Stomach (tissue), 9 donors: Measurements from ENCODE around the gene TBC1D4. TPM values are rescaled to one million over a fixed set of nuclear protein-coding genes. Genes with fewer than 3 reads are reported as not detected.

ENCODE experiments used
- DNase-seq, 2 donors: peaks; one replicate each; pipeline versions ENCODE4 v3.0.0 to v3.0.0-alpha.2; 2013 to 2019
- H3K27ac ChIP-seq, 5 donors: fragments of 200-600 bp in 4 of 5; sonication (generic) in 4 of 5; one replicate each; pipeline ENCODE4 v1.5.1; 2013 to 2019; ENCODE audit warnings: mild to moderate bottlenecking in 1 of 5, moderate library complexity in 1 of 5
- H3K27me3 ChIP-seq, 3 donors: fragments of 200-600 bp; sonication (generic); one replicate each; pipeline ENCODE4 v1.5.1; 2017 to 2019; ENCODE audit warnings: mixed run types in 1 of 3
- H3K36me3 ChIP-seq, 4 donors: fragments of 200-600 bp; sonication (generic); 1 replicate in 3 of 4; 2 replicates in 1 of 4; pipeline ENCODE4 v1.5.1; 2016 to 2019
- H3K4me1 ChIP-seq, 4 donors: fragments of 200-600 bp; sonication (generic); one replicate each; pipeline ENCODE4 v1.5.1; 2016 to 2019
- H3K4me3 ChIP-seq, 4 donors: fragments of 200-600 bp; sonication (generic) in 3 of 4; one replicate each; pipeline ENCODE4 v1.5.1; 2016 to 2019; ENCODE audit warnings: mild to moderate bottlenecking in 1 of 4
- H3K9me3 ChIP-seq, 4 donors: fragments of 200-600 bp; sonication (generic); one replicate each; pipeline ENCODE4 v1.5.1; 2016 to 2019
- CTCF ChIP-seq, 7 experiments: fragments of 450-650 bp in 4 of 7; fragments of 200-600 bp in 3 of 7; sonication (generic) in 3 of 7; IDR thresholded peaks; one replicate each; pipeline ENCODE4 v1.5.1; 2016 to 2019; ENCODE audit warnings: antibody characterized with exemption in 7 of 7, control low read depth in 2 of 7, mild to moderate bottlenecking in 1 of 7
- EP300 ChIP-seq: sonication (generic); formaldehyde crosslinking; IDR thresholded peaks from one replicate; pipeline ENCODE4 v1.6.1; 2017; ENCODE audit warnings: antibody characterized with exemption
- POLR2A ChIP-seq, 4 donors: fragments of 450-650 bp; IDR thresholded peaks; one replicate each; pipeline ENCODE4 v1.6.1; 2016; ENCODE audit warnings: antibody characterized with exemption in 4 of 4, control low read depth in 2 of 4, mild to moderate bottlenecking in 1 of 4, moderate library complexity in 1 of 4
- POLR2AphosphoS5 ChIP-seq, 3 donors: sonication (generic); formaldehyde crosslinking; IDR thresholded peaks; one replicate each; pipeline ENCODE4 v1.6.1; 2016; ENCODE audit warnings: antibody characterized with exemption in 3 of 3
- WGBS, 5 donors: extraction: QIAGEN DNeasy Blood & Tissue Kit in 3 of 5; methylation state at CpG; one replicate each; pipeline versions ENCODE4 v1.1.5 to v1.1.7; 2013 to 2018; 5-methylcytosine and 5-hydroxymethylcytosine counted together
- intact Hi-C: fragments of 100-400 bp; cut with DNase I; formaldehyde crosslinking; loops from one replicate; pipeline ENCODE4 v1.15.1; 2023; ENCODE audit warnings: low total_unique reads
- polyA plus RNA-seq, 3 donors: library from polyadenylated mRNA; stranded (reverse); fragments of 200-250 nt; gene quantifications; one replicate each; pipeline ENCODE4 v1.2.3, GENCODE V29; 2013
- total RNA-seq, 5 donors: library from RNA; depleted of rRNA; stranded (reverse); fragments of >200 nt; gene quantifications; one replicate each; pipeline versions ENCODE4 v1.1.0 to v1.2.3, GENCODE V29; 2014 to 2016
- donor health status: healthy with polysubstance abuse.
- donor health status: Bipolar disorder and iron deficiency.
- donor health status: healthy.

TBC1D4 gene
- total and polyA plus RNA-seq, 8 donors, result 4.9 to 47.8 (median 27.3) TPM

DNA sequence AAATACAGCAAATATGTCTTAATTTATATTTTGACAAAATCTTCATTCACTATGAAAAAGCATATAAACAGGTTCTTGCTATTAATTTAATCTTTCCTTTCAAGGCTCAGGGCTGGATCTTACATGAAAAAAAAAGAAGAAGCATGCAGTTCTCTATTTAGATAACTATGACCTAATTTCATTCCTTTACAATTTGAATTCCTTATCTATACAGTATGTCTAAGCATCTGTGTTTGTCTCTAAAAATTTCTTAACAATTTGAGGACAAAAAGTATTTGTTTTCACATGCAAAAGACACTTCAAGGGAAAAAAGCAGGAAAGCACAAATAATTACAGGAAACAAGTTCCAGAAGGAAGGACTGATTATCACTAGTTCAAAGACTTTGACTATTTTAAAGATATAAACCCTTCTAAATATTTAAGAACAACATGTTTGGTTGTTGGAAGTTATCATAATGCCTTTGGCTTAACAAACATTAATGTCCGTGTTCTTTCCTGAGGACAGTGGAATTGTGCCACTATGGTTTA lies 157.5 kb downstream of the TBC1D4 start:
- H3K27ac ChIP-seq, result no peak overlapping the region

GRCh38 chr13:75321084-75321483 lies 160.9 kb downstream of the TBC1D4 start:
- DNase-seq, result no peak
- Histone ChIP-seq H3K4me1 (peaks cover 0 to 9% (median 0%) of the 10 kb centered on the region in 4 donors), H3K4me3 (no peak overlapping the region), H3K36me3 (peaks cover 0 to 23% (median 3%) of the 10 kb centered on the region in 4 donors), H3K27me3 (no peaks in the 10 kb centered on the region), H3K9me3 (no peaks in the 10 kb centered on the region), H3K27ac (no peak overlapping the region)
- TF ChIP-seq EP300 (no peak), CTCF (IDR thresholded peaks at IDR 0.05) (no peak), POLR2AphosphoS5 (IDR thresholded peaks at IDR 0.05) (no peak), POLR2A (IDR thresholded peaks at IDR 0.05) (no peak)
- intact Hi-C loops, result no loop called here
- WGBS, 5 donors, result 90 to 96% (median 92%) methylated on average over 3 of the region's 3 CpGs

More for the DNA sequence above, 157.5 kb downstream of the TBC1D4 start:
- no peak for DNase-seq
- intact Hi-C loops, result no loop called here
- 33 to 63% (median 37%) methylated on average over 1 of the region's 1 CpG for WGBS, 5 donors
- no peak overlapping the region for H3K4me3 ChIP-seq
- H3K27me3 ChIP-seq, result no peaks in the 10 kb centered on the region
- no peaks in the 10 kb centered on the region for H3K4me1 ChIP-seq
- H3K36me3 ChIP-seq, result peaks cover 0 to 22% (median 5%) of the 10 kb centered on the region in 4 donors
- TF ChIP-seq POLR2A (IDR thresholded peaks at IDR 0.05) (no peak), POLR2AphosphoS5 (IDR thresholded peaks at IDR 0.05) (no peak), CTCF (IDR thresholded peaks at IDR 0.05) (no peak), EP300 (no peak)
- no peaks in the 10 kb centered on the region for H3K9me3 ChIP-seq

- DNase-seq, result no peak
- no peak overlapping the region for H3K4me3 ChIP-seq
- no peaks in the 10 kb centered on the region for H3K27me3 ChIP-seq
- intact Hi-C loops, result no loop called here
- no peak overlapping the region for H3K27ac ChIP-seq
- H3K36me3 ChIP-seq, result peaks cover 0 to 8% (median 0%) of the 10 kb centered on the region in 4 donors
- no peaks in the 10 kb centered on the region for H3K9me3 ChIP-seq
- H3K4me1 ChIP-seq, result peaks cover 0 to 14% (median 0%) of the 10 kb centered on the region in 4 donors
- 75 to 89% (median 82%) methylated on average over 4 of the region's 4 CpGs for WGBS, 5 donors
- no peak for TF ChIP-seq POLR2A (IDR thresholded peaks at IDR 0.05)
- TF ChIP-seq CTCF (IDR thresholded peaks at IDR 0.05), result no peak
- no peak for TF ChIP-seq POLR2AphosphoS5 (IDR thresholded peaks at IDR 0.05)
- no peak for TF ChIP-seq EP300
These were observed 162.7 kb downstream of the TBC1D4 start for GRCh38 chr13:75319254-75319653.

- TF ChIP-seq POLR2A (IDR thresholded peaks at IDR 0.05) (no peak), POLR2AphosphoS5 (IDR thresholded peaks at IDR 0.05) (no peak), EP300 (no peak), CTCF (IDR thresholded peaks at IDR 0.05) (no peak)
- no peak overlapping the region for H3K4me3 ChIP-seq
- H3K4me1 ChIP-seq, result peaks cover 0 to 14% (median 0%) of the 10 kb centered on the region in 4 donors
- intact Hi-C loops, result no loop called here
- 78 to 86% (median 83%) methylated on average over 2 of the region's 2 CpGs for WGBS, 5 donors
- no peak for DNase-seq
- H3K36me3 ChIP-seq, result peaks cover 0 to 6% (median 0%) of the 10 kb centered on the region in 4 donors
- H3K27ac ChIP-seq, result no peak overlapping the region
- no peaks in the 10 kb centered on the region for H3K9me3 ChIP-seq
- H3K27me3 ChIP-seq, result no peaks in the 10 kb centered on the region
These were observed 163.7 kb downstream of the TBC1D4 start for GRCh38 chr13:75318138-75318833.
